Measurements from ENCODE around the gene CPNE5.

DNA sequence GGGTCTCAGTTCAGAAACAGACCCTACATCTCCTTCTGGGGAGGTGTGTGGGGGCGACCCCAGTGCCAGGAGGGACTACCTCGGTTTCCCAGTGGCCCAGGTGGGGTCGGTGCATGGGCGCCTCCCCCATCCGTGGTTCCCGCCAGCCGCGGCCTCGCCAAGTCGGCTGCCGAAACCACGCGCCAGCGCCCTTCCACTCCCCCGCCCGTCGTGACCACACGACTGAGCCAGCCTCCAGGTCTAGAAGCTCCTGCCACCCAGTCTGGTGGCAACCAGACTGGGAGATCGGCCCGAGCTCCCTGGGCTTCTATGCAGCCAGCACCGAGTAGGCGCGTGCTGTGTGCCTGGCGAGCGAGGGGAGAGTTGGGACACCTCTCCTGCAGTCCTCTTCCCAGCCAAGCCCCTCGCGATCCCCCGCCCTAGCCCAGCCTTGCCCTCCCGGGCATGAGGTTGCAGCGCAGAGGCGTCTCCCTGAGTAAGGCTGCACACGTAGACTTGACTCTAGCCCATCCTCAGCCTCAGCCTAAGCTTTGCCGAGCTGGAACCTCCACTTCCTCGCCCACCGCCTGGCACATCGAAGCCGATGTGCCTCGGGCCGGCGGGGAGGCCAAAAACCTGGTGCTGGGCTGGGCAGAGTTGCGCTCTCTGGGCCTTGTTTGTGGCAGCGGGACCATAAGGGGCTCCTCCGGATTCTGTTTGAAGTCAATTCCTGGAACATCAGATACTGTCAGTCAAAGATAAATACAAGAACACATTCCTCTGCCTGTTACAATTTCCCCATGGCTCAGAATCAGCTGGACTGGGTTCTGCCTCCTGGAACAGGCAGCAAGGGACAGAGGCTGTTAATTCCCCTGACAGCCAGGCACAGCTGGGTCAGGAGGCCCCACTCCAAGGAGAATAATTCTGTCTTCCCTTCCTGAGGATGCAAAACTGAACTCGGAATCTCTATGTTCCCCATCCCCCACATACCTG, 1.5 kb upstream of the CPNE5 start:
- TF ChIP-seq, protein P1, sequence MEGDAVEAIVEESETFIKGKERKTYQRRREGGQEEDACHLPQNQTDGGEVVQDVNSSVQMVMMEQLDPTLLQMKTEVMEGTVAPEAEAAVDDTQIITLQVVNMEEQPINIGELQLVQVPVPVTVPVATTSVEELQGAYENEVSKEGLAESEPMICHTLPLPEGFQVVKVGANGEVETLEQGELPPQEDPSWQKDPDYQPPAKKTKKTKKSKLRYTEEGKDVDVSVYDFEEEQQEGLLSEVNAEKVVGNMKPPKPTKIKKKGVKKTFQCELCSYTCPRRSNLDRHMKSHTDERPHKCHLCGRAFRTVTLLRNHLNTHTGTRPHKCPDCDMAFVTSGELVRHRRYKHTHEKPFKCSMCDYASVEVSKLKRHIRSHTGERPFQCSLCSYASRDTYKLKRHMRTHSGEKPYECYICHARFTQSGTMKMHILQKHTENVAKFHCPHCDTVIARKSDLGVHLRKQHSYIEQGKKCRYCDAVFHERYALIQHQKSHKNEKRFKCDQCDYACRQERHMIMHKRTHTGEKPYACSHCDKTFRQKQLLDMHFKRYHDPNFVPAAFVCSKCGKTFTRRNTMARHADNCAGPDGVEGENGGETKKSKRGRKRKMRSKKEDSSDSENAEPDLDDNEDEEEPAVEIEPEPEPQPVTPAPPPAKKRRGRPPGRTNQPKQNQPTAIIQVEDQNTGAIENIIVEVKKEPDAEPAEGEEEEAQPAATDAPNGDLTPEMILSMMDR (IDR thresholded peaks at IDR 0.05) = no peak
- TF ChIP-seq CHD4 (IDR thresholded peaks at IDR 0.05; ENCODE audit: borderline replicate concordance) (no peak), POLR2A (IDR thresholded peaks at IDR 0.05; ENCODE audit: low read length) (no peak), EP300 (IDR thresholded peaks at IDR 0.05) (no peak), BCL3 (IDR thresholded peaks at IDR 0.05) (no peak), ELK1 (IDR thresholded peaks at IDR 0.05; ENCODE audit: low read depth, low read length) (no peak), PHF8 (IDR thresholded peaks at IDR 0.05; ENCODE audit: borderline replicate concordance, low read depth) (no peak), CEBPB (IDR thresholded peaks at IDR 0.05) (no peak), CHD2 (IDR thresholded peaks at IDR 0.05; ENCODE audit: low read length, partially characterized antibody) (no peak), HDAC2 (IDR thresholded peaks at IDR 0.05) (no peak), MAX (IDR thresholded peaks at IDR 0.05) (no peak)
- TF ChIP-seq, protein P2, sequence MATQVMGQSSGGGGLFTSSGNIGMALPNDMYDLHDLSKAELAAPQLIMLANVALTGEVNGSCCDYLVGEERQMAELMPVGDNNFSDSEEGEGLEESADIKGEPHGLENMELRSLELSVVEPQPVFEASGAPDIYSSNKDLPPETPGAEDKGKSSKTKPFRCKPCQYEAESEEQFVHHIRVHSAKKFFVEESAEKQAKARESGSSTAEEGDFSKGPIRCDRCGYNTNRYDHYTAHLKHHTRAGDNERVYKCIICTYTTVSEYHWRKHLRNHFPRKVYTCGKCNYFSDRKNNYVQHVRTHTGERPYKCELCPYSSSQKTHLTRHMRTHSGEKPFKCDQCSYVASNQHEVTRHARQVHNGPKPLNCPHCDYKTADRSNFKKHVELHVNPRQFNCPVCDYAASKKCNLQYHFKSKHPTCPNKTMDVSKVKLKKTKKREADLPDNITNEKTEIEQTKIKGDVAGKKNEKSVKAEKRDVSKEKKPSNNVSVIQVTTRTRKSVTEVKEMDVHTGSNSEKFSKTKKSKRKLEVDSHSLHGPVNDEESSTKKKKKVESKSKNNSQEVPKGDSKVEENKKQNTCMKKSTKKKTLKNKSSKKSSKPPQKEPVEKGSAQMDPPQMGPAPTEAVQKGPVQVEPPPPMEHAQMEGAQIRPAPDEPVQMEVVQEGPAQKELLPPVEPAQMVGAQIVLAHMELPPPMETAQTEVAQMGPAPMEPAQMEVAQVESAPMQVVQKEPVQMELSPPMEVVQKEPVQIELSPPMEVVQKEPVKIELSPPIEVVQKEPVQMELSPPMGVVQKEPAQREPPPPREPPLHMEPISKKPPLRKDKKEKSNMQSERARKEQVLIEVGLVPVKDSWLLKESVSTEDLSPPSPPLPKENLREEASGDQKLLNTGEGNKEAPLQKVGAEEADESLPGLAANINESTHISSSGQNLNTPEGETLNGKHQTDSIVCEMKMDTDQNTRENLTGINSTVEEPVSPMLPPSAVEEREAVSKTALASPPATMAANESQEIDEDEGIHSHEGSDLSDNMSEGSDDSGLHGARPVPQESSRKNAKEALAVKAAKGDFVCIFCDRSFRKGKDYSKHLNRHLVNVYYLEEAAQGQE (IDR thresholded peaks at IDR 0.05) = no peak
